GM19239 (cell line): ENCODE results near the gene LRRC18.

ENCODE experiments used
- DNase-seq: peaks from one replicate; pipeline ENCODE4 v3.0.0; 2011; ENCODE audit warnings: low spot score; ENCODE audit not compliant: insufficient read length
- FAIRE-seq: peaks from 2 replicates; lab custom pipeline; 2011; peaks lifted over from hg19 to GRCh38; lab: Jason Lieb, UNC

The LRRC18 gene

GRCh38 chr10:48946891-48947500 is 7.4 kb upstream of the LRRC18 start:
- DNase-seq (no peak), FAIRE-seq (no peak)

GRCh38 chr10:48946332-48946731 is 6.7 kb upstream of the LRRC18 start:
- DNase-seq, result no peak
- no peak for FAIRE-seq

GRCh38 chr10:48945441-48946130 is 5.9 kb upstream of the LRRC18 start:
- DNase-seq, result no peak
- FAIRE-seq, result no peak

- no peak for FAIRE-seq
- no peak for DNase-seq
These were observed 4.5 kb upstream of the LRRC18 start for GRCh38 chr10:48944171-48944570.

GRCh38 chr10:48943096-48943495 is 3.5 kb upstream of the LRRC18 start:
- DNase-seq (no peak), FAIRE-seq (no peak)

GRCh38 chr10:48941427-48942075 is 1.9 kb upstream of the LRRC18 start:
- DNase-seq (no peak), FAIRE-seq (no peak)

GRCh38 chr10:48940958-48941357 is 1.3 kb upstream of the LRRC18 start:
- no peak for DNase-seq
- FAIRE-seq, result no peak

- DNase-seq (no peak), FAIRE-seq (no peak)
These were observed 732 bp upstream of the LRRC18 start for GRCh38 chr10:48940372-48940771.

GRCh38 chr10:48938990-48939536 is 577 bp downstream of the LRRC18 start:
- FAIRE-seq (no peak), DNase-seq (no peak)

- DNase-seq, result no peak
- FAIRE-seq, result no peak
These were observed 1.4 kb downstream of the LRRC18 start for GRCh38 chr10:48938281-48938680.

- DNase-seq (no peak), FAIRE-seq (no peak)
These were observed 1.8 kb downstream of the LRRC18 start for GRCh38 chr10:48937796-48938195.

GRCh38 chr10:48935577-48935976 is 4.1 kb downstream of the LRRC18 start:
- DNase-seq (no peak), FAIRE-seq (no peak)

- no peak for DNase-seq
- FAIRE-seq, result no peak
These were observed 4.8 kb downstream of the LRRC18 start for GRCh38 chr10:48934672-48935501.

- DNase-seq (no peak), FAIRE-seq (no peak)
These were observed 6.6 kb downstream of the LRRC18 start for GRCh38 chr10:48932831-48933664.

GRCh38 chr10:48931188-48931587 is 8.5 kb downstream of the LRRC18 start:
- no peak for FAIRE-seq
- no peak for DNase-seq

GRCh38 chr10:48929413-48929990 is 10.1 kb downstream of the LRRC18 start:
- no peak for DNase-seq
- FAIRE-seq, result no peak

- DNase-seq, result no peak
- FAIRE-seq, result no peak
These were observed 12.7 kb downstream of the LRRC18 start for GRCh38 chr10:48926764-48927540.

GRCh38 chr10:48926255-48926654 is 13.4 kb downstream of the LRRC18 start:
- FAIRE-seq, result no peak
- no peak for DNase-seq

- no peak for FAIRE-seq
These were observed 14.7 kb downstream of the LRRC18 start for GRCh38 chr10:48924988-48925387.

More at GRCh38 chr10:48924988-48925387, 14.7 kb downstream of the LRRC18 start:
- DNase-seq, result no peak
